HG03342 (cell line): ENCODE data around the gene MOAP1.
A peak's percentile ranks its signal among the peaks of the same experiment; 100 is the strongest.
"Not testable (repeated sequence)": the region's sequence is repeated elsewhere in the genome, so short reads cannot be mapped to it uniquely, and the experiment has no call there.

Experiments
- ATAC-seq: cut with Tn5 transposase; IDR thresholded peaks from one replicate; pipeline ENCODE4 v1.9.1; 2021; ENCODE audit warnings: mild to moderate bottlenecking, moderate library complexity; ENCODE audit not compliant: unreplicated experiment

The MOAP1 gene, protein sequence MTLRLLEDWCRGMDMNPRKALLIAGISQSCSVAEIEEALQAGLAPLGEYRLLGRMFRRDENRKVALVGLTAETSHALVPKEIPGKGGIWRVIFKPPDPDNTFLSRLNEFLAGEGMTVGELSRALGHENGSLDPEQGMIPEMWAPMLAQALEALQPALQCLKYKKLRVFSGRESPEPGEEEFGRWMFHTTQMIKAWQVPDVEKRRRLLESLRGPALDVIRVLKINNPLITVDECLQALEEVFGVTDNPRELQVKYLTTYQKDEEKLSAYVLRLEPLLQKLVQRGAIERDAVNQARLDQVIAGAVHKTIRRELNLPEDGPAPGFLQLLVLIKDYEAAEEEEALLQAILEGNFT

GRCh38 chr14:93184391-93185348 lies at the start of gene MOAP1, which contains the start of gene LYSET:
Gene MOAP1 (minus strand): TSS chr14:93184897. CDS start chr14:93184242, 655 bp downstream.
Gene LYSET (plus strand): TSS chr14:93185317. CDS start chr14:93185406, 89 bp downstream.
- peak; percentile 83 for ATAC-seq

DNA sequence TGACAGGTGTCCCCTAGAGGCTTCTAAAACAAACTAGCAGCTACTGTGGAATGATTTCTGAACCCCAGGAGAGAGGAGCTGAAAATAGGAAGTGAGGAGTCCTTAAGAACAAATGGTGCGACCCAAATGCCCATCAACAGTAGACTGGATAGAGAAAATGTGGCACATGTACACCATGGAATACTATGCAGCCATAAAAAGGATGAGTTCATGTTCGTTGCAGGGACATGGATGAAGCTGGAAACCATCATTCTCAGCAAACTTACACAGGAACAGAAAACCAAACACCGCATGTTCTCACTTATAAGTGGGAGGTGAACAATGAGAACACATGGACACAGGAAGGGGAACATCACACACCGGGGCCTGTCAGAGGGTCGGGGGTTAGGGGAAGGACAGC lies 48.4 kb upstream of the MOAP1 start:
- not testable (repeated sequence) for ATAC-seq

- no peak for ATAC-seq
Observed at GRCh38 chr14:93232159-93232558, 47.5 kb upstream of the MOAP1 start.

- no peak for ATAC-seq
Observed at GRCh38 chr14:93231129-93231979, 46.7 kb upstream of the MOAP1 start.

DNA sequence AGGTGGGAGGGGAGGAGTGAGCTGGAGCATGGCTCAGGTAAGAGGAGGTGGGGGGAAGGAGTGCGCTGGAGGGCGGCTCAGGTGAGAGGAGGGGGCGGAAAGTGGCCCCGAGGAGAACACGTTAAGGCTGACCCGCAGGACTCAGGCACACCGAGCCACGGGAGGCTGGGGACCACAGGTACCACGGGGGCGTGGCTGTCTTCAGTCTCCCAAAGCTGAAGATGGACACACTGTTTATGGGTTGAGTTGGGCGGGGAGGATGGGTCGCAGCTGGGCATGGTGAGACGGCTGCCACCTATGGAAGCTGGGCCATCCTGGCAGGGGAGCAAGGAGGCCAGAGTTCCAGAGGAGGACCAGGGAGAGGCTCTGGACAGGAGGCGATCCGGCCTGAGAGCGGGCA lies 45.8 kb upstream of the MOAP1 start:
- no peak for ATAC-seq

DNA sequence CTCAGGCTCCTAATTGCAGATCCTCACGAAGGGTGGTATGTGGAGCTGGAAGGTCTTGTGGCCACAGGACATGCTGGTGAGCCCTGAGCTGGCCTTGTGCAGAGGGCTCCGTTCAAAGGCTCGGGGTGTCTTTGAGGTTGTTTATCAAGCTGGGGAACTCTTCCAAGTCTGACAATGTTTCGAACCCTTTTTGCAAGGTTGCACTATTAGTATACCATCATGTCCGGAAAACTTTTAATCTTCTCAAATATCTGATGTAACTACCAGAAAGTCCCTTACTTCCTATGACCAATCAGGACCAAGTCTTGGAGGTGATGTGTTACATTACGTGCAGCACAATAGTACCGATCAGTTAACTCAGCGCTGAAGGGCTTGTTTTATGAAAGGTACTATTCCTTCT lies 43.9 kb upstream of the MOAP1 start:
- no peak for ATAC-seq

GRCh38 chr14:93223565-93223964 lies 38.9 kb upstream of the MOAP1 start:
- ATAC-seq, result no peak

GRCh38 chr14:93220509-93220908 lies 35.8 kb upstream of the MOAP1 start:
- ATAC-seq, result no peak

DNA sequence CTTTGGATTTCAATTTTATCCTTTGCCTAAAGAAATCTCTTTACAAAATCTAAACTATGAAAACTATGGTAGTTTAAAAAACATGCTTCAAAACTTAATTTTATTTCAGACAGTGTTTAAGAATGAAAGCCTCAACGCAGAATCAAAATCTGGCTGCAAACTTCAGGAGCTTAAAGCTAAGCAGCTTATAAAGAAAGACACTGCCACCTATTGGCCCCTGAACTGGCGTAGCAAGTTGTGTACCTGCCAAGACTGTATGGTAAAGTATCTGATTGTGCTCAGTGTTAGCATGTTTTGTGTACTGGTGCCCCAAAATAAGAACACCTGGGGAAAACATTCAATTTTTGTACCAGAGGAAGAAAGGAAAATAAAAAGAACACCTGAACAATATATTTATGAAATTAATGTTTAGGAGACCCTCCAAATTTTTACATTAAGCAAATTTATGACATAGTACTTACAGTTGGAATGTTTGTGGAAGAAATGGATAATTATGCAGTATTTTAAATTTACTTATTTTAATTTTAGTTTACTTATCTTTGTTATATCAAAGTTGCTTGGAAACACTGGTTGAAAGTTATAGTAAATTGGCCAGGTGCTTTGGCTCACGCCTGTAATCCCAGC lies 34.5 kb upstream of the MOAP1 start:
- ATAC-seq, result no peak

- ATAC-seq, result no peak
Observed at GRCh38 chr14:93214598-93214997, 29.9 kb upstream of the MOAP1 start.

DNA sequence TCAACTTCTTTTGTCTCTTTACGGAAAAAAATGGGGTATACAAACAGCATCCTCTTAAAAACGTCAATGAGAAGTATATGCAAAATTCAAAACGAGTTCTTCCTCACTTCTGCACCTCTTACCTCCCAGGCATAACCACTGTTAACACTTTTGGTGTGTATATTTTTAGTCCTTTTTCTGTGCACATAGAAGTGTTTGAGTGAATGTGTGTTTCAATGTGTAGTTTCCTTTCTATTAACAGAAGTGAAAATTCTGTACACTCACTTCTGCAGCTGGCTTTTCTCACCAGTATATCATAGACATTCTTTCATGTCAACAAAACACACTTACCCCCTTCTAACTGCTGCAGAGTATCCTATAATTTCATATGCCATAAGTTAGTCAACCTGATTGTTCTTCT lies 27.7 kb upstream of the MOAP1 start:
- ATAC-seq, result peak; percentile 50

DNA sequence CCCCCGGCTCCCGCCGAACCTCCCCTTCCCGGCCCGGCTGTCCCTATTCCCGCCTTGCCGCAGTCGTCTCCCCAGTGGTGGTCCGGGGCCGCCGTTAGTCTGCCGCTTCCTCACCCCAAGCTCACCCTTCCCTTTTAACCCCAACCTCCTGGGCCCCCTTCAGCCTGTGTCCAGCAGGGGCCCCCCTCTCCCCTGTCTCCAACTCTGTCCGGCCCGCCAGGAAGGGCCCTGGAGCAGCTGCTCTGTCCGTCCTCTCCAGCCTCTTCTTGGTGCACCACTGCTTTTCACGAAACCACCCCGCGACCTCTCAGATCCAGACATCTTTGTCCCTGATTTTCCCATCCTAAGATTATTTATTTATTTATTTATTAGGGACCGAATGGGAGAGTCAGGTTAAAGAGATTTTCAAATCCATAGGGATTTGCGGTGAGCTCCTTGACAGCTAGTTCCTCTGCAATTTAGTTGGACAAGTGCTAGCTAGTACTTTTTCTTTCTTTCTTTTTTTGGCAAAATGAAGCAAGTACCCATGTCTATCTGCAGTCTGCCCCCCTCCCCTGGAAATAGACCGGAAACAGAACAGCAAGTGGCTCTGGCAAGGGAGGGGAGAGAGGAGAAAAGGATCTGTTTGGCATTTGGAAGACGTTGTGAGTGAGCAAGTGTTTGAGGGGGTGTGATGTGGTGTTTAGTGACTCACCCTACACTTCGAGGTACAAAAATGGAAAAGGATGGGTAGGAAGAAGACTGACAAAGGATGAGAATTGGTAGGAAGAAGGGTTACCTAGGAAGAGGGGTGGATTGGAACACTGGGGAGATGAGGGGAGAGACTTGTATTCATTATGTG lies 23.0 kb upstream of the MOAP1 start:
- ATAC-seq, result peak; percentile 39

DNA sequence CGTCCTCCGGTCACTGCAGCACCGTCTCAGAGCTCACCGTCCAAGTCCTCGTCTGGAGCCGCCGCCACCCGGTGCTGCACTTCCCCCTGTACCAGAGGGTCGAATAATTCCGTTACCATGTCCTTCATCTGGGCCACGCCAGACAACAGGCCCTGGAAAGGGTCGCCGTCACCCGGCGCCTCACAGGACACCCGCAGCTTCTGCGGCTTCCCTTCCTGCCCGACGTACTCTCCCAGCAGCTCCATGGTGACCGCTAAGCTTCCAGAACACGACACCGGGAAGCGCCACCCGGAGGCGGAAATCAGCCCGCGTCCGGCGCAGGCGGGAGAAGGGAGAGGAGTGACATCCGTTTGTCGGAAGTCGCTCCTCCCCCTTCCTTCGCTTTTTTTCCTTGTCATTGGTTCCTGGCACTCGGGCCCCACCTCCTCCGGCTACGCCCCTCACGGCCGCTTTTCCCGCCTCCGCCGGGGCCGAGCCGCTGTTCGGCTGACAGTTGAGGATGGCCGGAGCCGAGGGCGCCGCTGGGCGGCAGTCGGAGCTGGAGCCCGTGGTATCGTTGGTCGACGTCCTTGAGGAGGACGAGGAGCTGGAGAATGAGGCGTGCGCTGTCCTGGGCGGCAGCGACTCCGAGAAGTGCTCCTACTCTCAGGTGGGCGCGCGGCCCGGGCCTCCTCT lies 22.2 kb upstream of the MOAP1 start, which contains the start of the genes GON7 and UBR7:
TSS of gene GON7 (minus strand) at position 273 of the 675 bp plus-strand sequence. CDS start at position 245, 28 bp downstream.
TSS of gene UBR7 (plus strand) at position 464 of the 675 bp plus-strand sequence. CDS start at position 500, 36 bp downstream.
- peak; percentile 89 for ATAC-seq

DNA sequence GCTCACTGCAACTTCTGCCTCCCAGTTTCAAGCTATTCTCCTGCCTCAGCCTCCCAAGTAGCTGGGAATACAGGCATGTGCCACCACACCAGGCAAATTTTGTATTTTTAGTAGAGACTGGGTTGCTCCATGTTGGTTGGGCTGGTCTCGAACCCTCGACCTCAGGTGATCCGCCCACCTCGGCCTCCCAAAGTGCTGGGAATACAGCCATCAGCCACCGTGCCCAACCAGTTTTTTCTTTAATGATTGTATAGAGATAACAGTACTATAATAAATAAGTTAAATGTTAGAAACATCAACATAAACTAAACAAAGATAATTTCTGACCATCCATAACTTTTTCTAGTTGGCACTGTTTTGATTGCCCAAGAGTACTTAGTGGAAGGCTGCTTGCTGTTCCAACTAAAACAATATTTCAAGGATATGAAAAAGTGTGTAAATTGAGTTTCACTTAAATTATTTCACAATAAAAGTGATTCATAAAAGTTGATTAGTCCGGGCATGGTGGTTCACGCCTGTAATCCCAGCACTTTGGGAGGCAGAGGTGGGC lies 16.5 kb upstream of the MOAP1 start:
- no peak for ATAC-seq

- no peak for ATAC-seq
Observed at GRCh38 chr14:93200553-93200952, 15.9 kb upstream of the MOAP1 start.

- ATAC-seq, result no peak
Observed at GRCh38 chr14:93199031-93199430, 14.3 kb upstream of the MOAP1 start.

DNA sequence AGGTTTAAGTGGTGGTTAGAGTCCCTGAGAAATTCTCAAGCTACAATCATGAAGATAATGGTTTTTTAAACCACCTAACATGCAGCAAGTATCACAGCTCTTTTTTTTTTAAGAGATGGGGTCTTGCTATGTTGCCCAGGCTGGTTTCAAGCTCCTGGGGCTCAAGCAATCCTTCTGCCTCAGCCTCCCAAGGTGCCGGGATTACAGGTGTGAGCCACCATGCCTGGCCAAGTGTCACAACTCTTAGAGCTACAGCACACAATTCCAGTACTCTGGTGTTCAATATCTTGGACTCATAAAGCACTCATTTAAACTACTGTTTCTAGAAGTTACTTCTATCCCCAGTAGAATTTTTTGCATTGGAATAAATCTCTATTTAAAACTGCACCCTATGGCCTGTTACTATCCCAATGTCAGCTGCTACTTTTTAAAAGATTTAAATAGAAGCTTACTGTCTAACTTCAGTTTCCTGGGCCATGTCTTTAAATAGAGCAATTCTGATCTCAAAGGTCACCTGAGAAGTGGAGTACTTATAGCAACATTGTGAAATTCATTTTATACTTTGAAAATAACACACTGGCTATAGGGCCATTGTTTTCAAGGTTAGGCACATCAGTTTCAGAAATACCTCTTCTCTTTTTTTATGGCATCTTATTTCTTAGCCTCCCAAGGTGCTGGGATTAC lies 10.8 kb upstream of the MOAP1 start:
- no peak for ATAC-seq

GRCh38 chr14:93186956-93187355 lies 2.3 kb upstream of the MOAP1 start:
- ATAC-seq, result no peak
